MCF 10A (cell line): ENCODE data around the gene TAF15. TPM values are rescaled to one million over a fixed set of nuclear protein-coding genes. Genes with fewer than 3 reads are reported as not detected.

Experiments
- BruUV-seq: library from RNA; stranded (reverse); fragments of 400-500 nt; replicated peaks from 2 replicates; lab custom pipeline; 2021; lab: Mats Ljungman, UMichigan
- CTCF ChIA-PET: fragments of 300-600 bp; sonication (Branson Sonifier 250); formaldehyde crosslinking; extraction: SDS; loops from one replicate; lab custom pipeline; 2021; ENCODE audit warnings: antibody characterized with exemption, inconsistent platforms; lab: Yijun Ruan, JAX
- POLR2A ChIA-PET: fragments of 300-600, 350-650 bp; sonication (Branson Sonifier 250); formaldehyde crosslinking; extraction: SDS; loops from one replicate; lab custom pipeline; 2020; ENCODE audit warnings: antibody characterized with exemption, inconsistent platforms; lab: Yijun Ruan, JAX
- DNase-seq: peaks from one replicate; pipeline ENCODE4 v3.0.0-alpha.2; 2018; ENCODE audit not compliant: unreplicated experiment
- H3K27ac Mint-ChIP-seq: one replicate; pipeline ENCODE4 v1.8.0; 2022; ENCODE audit warnings: mild to moderate bottlenecking, low read depth, mixed read lengths; ENCODE audit not compliant: unreplicated experiment
- H3K27me3 Mint-ChIP-seq: one replicate; pipeline ENCODE4 v1.8.0; 2022; ENCODE audit warnings: mixed read lengths; ENCODE audit not compliant: insufficient read depth, unreplicated experiment
- H3K36me3 Mint-ChIP-seq: one replicate; pipeline ENCODE4 v1.8.0; 2022; ENCODE audit warnings: mild to moderate bottlenecking, moderate library complexity, mixed read lengths; ENCODE audit not compliant: insufficient read depth, unreplicated experiment
- H3K4me1 Mint-ChIP-seq: one replicate; pipeline ENCODE4 v1.8.0; 2022; ENCODE audit warnings: mixed read lengths; ENCODE audit not compliant: insufficient read depth, unreplicated experiment
- H3K4me3 Mint-ChIP-seq: one replicate; pipeline ENCODE4 v1.8.0; 2022; ENCODE audit warnings: mild to moderate bottlenecking, moderate library complexity, mixed read lengths; ENCODE audit not compliant: unreplicated experiment
- H3K9me3 Mint-ChIP-seq: one replicate; pipeline ENCODE4 v1.8.0; 2022; ENCODE audit warnings: mixed read lengths; ENCODE audit not compliant: unreplicated experiment
- CTCF ChIP-seq: fragments of 200-600 bp; IDR thresholded peaks from one replicate; pipeline ENCODE4 v1.8.0; 2022; ENCODE audit warnings: antibody characterized with exemption, mild to moderate bottlenecking; ENCODE audit not compliant: unreplicated experiment
- intact Hi-C: fragments of 100-400 bp; cut with micrococcal nuclease; formaldehyde crosslinking; loops from 2 replicates; pipeline ENCODE4 v1.14.1; 2022
- total RNA-seq: library from RNA; stranded (reverse); gene quantifications from 2 replicates; pipeline ENCODE4 v1.2.3, GENCODE V29; 2022

The TAF15 gene
- total RNA-seq, 1 experiment from 2014 or later = 337 TPM

GRCh38 chr17:35797918-35798317, 11.4 kb upstream of the TAF15 start:
- no TSS peak for BruUV-seq
- H3K4me3 Mint-ChIP-seq = no peak overlapping the region
- TF ChIP-seq CTCF = no peak
- DNase-seq = no peak
- no peaks in the 10 kb centered on the region for H3K9me3 Mint-ChIP-seq
- H3K4me1 Mint-ChIP-seq = peaks cover 43% of the 10 kb centered on the region
- intact Hi-C loops = no loop called here
- no peak overlapping the region for H3K27ac Mint-ChIP-seq
- CTCF ChIA-PET = interaction anchor here (0.7 to 11.7 kb wide), 3 partner anchors 16 to 49 kb away, joined by 3 to 153 read pairs (median 3); no protein-coding TSS in a partner anchor
- H3K36me3 Mint-ChIP-seq = no peaks in the 10 kb centered on the region
- no peaks in the 10 kb centered on the region for H3K27me3 Mint-ChIP-seq
- POLR2A ChIA-PET = interaction anchor here (4.5 to 27.4 kb wide), 3 partner anchors 9 to 23 kb away, joined by 58 to 736 read pairs (median 117); partner anchors contain the start of gene TAF15

- peak; percentile 96 for DNase-seq
- H3K27me3 Mint-ChIP-seq = no peaks in the 10 kb centered on the region
- TF ChIP-seq CTCF = no peak
These were observed 9.3 kb upstream of the TAF15 start for GRCh38 chr17:35799942-35800341.

GRCh38 chr17:35801583-35802224, 7.6 kb upstream of the TAF15 start:
- ChIA-PET CTCF (interaction anchor here (0.5 to 11.7 kb wide), 3 partner anchors 20 to 60 kb away, joined by 3 to 153 read pairs (median 3); no protein-coding TSS in a partner anchor), POLR2A (interaction anchor here (0.6 to 27.4 kb wide), 3 partner anchors 8 to 29 kb away, joined by 3 to 736 read pairs (median 3); no protein-coding TSS in a partner anchor)
- Mint-ChIP-seq H3K27me3 (no peaks in the 10 kb centered on the region), H3K27ac (no peak overlapping the region), H3K4me3 (no peak overlapping the region), H3K36me3 (no peaks in the 10 kb centered on the region), H3K4me1 (peaks cover 43% of the 10 kb centered on the region), H3K9me3 (no peaks in the 10 kb centered on the region)
- TF ChIP-seq CTCF = no peak
- no TSS peak for BruUV-seq
- DNase-seq = no peak
- intact Hi-C loops = no loop called here

More at GRCh38 chr17:35799942-35800341, 9.3 kb upstream of the TAF15 start:
- CTCF ChIA-PET = interaction anchor here (0.5 to 11.7 kb wide), 9 partner anchors 9 to 1548 kb away, joined by 3 to 153 read pairs (median 6); partner anchors contain the start of gene TAF15
- H3K27ac Mint-ChIP-seq = peak overlapping the region; percentile 67
- peaks cover 39% of the 10 kb centered on the region for H3K4me1 Mint-ChIP-seq
- intact Hi-C loops = no loop called here
- BruUV-seq = no TSS peak
- no peak overlapping the region for H3K4me3 Mint-ChIP-seq
- no peaks in the 10 kb centered on the region for H3K36me3 Mint-ChIP-seq
- POLR2A ChIA-PET = interaction anchor here (0.6 to 27.4 kb wide), 7 partner anchors 9 to 556 kb away, joined by 3 to 736 read pairs (median 5); partner anchors contain the start of gene TAF15
- H3K9me3 Mint-ChIP-seq = no peaks in the 10 kb centered on the region

GRCh38 chr17:35804658-35805192, 4.6 kb upstream of the TAF15 start:
- no TSS peak for BruUV-seq
- POLR2A ChIA-PET = interaction anchor here (0.6 to 10.7 kb wide), 2 partner anchors 28 to 43 kb away, joined by 3 to 489 read pairs; no protein-coding TSS in a partner anchor

More at GRCh38 chr17:35804658-35805192, 4.6 kb upstream of the TAF15 start:
- Mint-ChIP-seq H3K36me3 (peaks cover 8% of the 10 kb centered on the region), H3K9me3 (no peaks in the 10 kb centered on the region), H3K27ac (no peak overlapping the region), H3K4me1 (peaks cover 48% of the 10 kb centered on the region), H3K27me3 (no peaks in the 10 kb centered on the region), H3K4me3 (no peak overlapping the region)
- intact Hi-C loops = loop anchor here (1.0 to 5.0 kb wide), 2 partner anchors 37 to 192 kb away; no protein-coding TSS in a partner anchor
- CTCF ChIA-PET = interaction anchor here (0.6 to 10.8 kb wide), 30 partner anchors 8 to 748 kb away, joined by 3 to 684 read pairs (median 4); partner anchors contain the start of genes C17orf50 and MMP28
- peak; percentile 93 for DNase-seq
- peak; percentile 96 for TF ChIP-seq CTCF
